Neural cell (in vitro differentiated cells): ENCODE results near the gene FABP6. TPM values are rescaled to one million over a fixed set of nuclear protein-coding genes. Genes with fewer than 3 reads are reported as not detected.

Source experiments
- H2AFZ ChIP-seq: fragments of 200-600, 300-800 bp; sonication (generic), shearing (Covaris generic); 2 replicates; pipeline ENCODE4 v1.6.0; 2014; ENCODE audit warnings: low read depth, mild to moderate bottlenecking, antibody characterized with exemption, low read length, moderate library complexity
- H3F3A ChIP-seq: fragments of 200-600 bp; shearing (Covaris generic); 2 replicates; pipeline ENCODE4 v1.6.1; 2016; ENCODE audit warnings: mild to moderate bottlenecking, moderate library complexity, mixed read lengths, antibody characterized with exemption, low read length; ENCODE audit not compliant: insufficient read depth, poor library complexity, severe bottlenecking
- H3K27ac ChIP-seq: fragments of 200-600, 300-800 bp; sonication (generic), shearing (Covaris generic); 2 replicates; pipeline ENCODE4 v1.5.1; 2014; ENCODE audit warnings: mild to moderate bottlenecking, low read length, moderate library complexity
- H3K27me3 ChIP-seq: fragments of 300-800, 200-600 bp; sonication (generic), shearing (Covaris generic); 2 replicates; pipeline ENCODE4 v1.6.0; 2014; ENCODE audit warnings: mild to moderate bottlenecking, low read depth, low read length, moderate library complexity; ENCODE audit not compliant: insufficient read depth
- H3K36me3 ChIP-seq: fragments of 300-800, 200-600 bp; sonication (generic), shearing (Covaris generic); 2 replicates; pipeline ENCODE4 v1.5.1; 2014; ENCODE audit warnings: mild to moderate bottlenecking, antibody characterized with exemption, low read length, moderate library complexity; ENCODE audit not compliant: insufficient read depth
- H3K4me2 ChIP-seq: fragments of 300-800, 200-600 bp; sonication (generic), shearing (Covaris generic); 2 replicates; pipeline ENCODE4 v1.6.0; 2014; ENCODE audit warnings: mild to moderate bottlenecking, low read length
- H3K4me3 ChIP-seq: fragments of 300-800, 200-600 bp; sonication (generic), shearing (Covaris generic); 2 replicates; pipeline ENCODE4 v1.5.1; 2014; ENCODE audit warnings: mild to moderate bottlenecking, low read length, moderate library complexity
- H3K79me2 ChIP-seq: fragments of 200-600 bp; shearing (Covaris generic); replicated peaks from 2 replicates; pipeline ENCODE4 v1.6.0; 2014; ENCODE audit warnings: mild to moderate bottlenecking, low read length, moderate library complexity; ENCODE audit not compliant: insufficient read depth
- H3K9ac ChIP-seq: fragments of 300-800, 200-600 bp; sonication (generic), shearing (Covaris generic); 2 replicates; pipeline ENCODE4 v1.6.1; 2016; ENCODE audit warnings: mild to moderate bottlenecking, low read length, mixed read lengths
- H3K9me2 ChIP-seq: fragments of 200-600 bp; shearing (Covaris generic); 2 replicates; pipeline ENCODE4 v1.6.1; 2016; ENCODE audit warnings: mild to moderate bottlenecking, low read length, mixed read lengths; ENCODE audit not compliant: insufficient read depth
- H3K9me3 ChIP-seq: fragments of 200-600, 300-800 bp; sonication (generic), shearing (Covaris generic); 2 replicates; pipeline ENCODE4 v1.6.1; 2016; ENCODE audit warnings: mild to moderate bottlenecking, mixed run types, low read length, moderate library complexity, mixed read lengths
- H4K20me1 ChIP-seq: fragments of 200-600 bp; shearing (Covaris generic); 2 replicates; pipeline ENCODE4 v1.6.1; 2016; ENCODE audit warnings: mild to moderate bottlenecking, mixed run types; ENCODE audit not compliant: insufficient read depth
- EP300 ChIP-seq: fragments of 450-650 bp; conservative IDR thresholded peaks from 2 replicates; pipeline ENCODE4 v1.6.1; 2014; ENCODE audit warnings: antibody characterized with exemption, mild to moderate bottlenecking, moderate library complexity; ENCODE audit not compliant: poor library complexity, severe bottlenecking
- EZH2 ChIP-seq: fragments of 200-600, 300-800 bp; shearing (Covaris generic), sonication (generic); IDR thresholded peaks from 2 replicates; pipeline ENCODE4 v1.6.1; 2014; ENCODE audit warnings: antibody characterized with exemption, low read length, borderline replicate concordance, mild to moderate bottlenecking; ENCODE audit not compliant: insufficient read depth, poor library complexity, severe bottlenecking
- MXI1 ChIP-seq: fragments of 450-650 bp; conservative IDR thresholded peaks from 2 replicates; pipeline ENCODE4 v1.6.1; 2014; ENCODE audit warnings: antibody characterized with exemption, mild to moderate bottlenecking; ENCODE audit not compliant: poor library complexity, severe bottlenecking
- POLR2AphosphoS5 ChIP-seq: IDR thresholded peaks from 2 replicates; pipeline ENCODE4 v1.6.1; 2012
- RAD21 ChIP-seq: fragments of 450-650 bp; conservative IDR thresholded peaks from 2 replicates; pipeline ENCODE4 v1.6.1; 2014; ENCODE audit warnings: antibody characterized with exemption, mild to moderate bottlenecking, moderate library complexity
- SMC3 ChIP-seq: fragments of 450-650 bp; conservative IDR thresholded peaks from 2 replicates; pipeline ENCODE4 v1.6.1; 2014; ENCODE audit warnings: antibody characterized with exemption, mild to moderate bottlenecking, moderate library complexity; ENCODE audit not compliant: poor library complexity
- TAF1 ChIP-seq: IDR thresholded peaks from 2 replicates; pipeline ENCODE4 v1.6.1; 2012; ENCODE audit warnings: low read depth
- polyA plus RNA-seq: library from polyadenylated mRNA; depleted of rRNA; stranded (reverse); fragments of >200 nt; gene quantifications from 2 replicates; pipeline ENCODE4 v1.2.3, GENCODE V29; 2014
- TF ChIP-seq, protein P1 (sequence below): IDR thresholded peaks from 2 replicates; pipeline ENCODE4 v1.6.1; 2012; ENCODE audit warnings: borderline replicate concordance
- TF ChIP-seq, protein P2 (sequence below): fragments of 450-650 bp; IDR thresholded peaks from 2 replicates; pipeline ENCODE4 v1.5.1; 2014; ENCODE audit warnings: antibody characterized with exemption, mild to moderate bottlenecking, moderate library complexity; ENCODE audit not compliant: poor library complexity, severe bottlenecking

The FABP6 gene
- polyA plus RNA-seq, 1 donor from 2014 or later: 3.6 TPM

DNA sequence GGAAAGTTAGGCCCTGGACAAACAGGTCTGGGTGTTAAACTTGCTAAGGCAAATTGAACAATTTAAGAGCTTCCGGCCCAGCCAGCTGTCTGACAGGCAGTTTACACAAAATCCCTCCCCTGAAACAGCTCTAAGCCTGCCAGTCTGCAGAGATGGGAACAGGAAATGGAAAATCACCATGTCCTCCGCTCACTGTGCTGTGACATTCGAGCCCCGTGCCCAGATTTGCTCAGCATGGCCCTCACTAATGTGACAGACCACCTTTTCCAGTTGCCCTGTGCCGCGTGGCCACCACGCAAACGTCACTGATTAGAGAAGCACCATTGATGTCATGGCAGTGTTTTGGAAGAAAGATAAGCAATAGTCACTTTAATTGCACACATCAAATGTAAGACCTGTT, 42.1 kb downstream of the FABP6 start:
- Histone ChIP-seq H4K20me1 (no peaks in the 10 kb centered on the region), H3K9ac (no peak overlapping the region), H3K4me2 (no peak overlapping the region), H3K4me3 (no peak overlapping the region), H2AFZ (no peak overlapping the region), H3K27ac (no peak overlapping the region), H3K9me3 (no peaks in the 10 kb centered on the region), H3F3A (no peaks in the 10 kb centered on the region), H3K79me2 (no peaks in the 10 kb centered on the region), H3K27me3 (no peaks in the 10 kb centered on the region), H3K36me3 (no peaks in the 10 kb centered on the region), H3K9me2 (no peaks in the 10 kb centered on the region)
- TF ChIP-seq EZH2 (no peak), MXI1 (no peak), SMC3 (no peak), RAD21 (no peak), POLR2AphosphoS5 (no peak), TAF1 (no peak), EP300 (no peak)
- TF ChIP-seq, protein P1, sequence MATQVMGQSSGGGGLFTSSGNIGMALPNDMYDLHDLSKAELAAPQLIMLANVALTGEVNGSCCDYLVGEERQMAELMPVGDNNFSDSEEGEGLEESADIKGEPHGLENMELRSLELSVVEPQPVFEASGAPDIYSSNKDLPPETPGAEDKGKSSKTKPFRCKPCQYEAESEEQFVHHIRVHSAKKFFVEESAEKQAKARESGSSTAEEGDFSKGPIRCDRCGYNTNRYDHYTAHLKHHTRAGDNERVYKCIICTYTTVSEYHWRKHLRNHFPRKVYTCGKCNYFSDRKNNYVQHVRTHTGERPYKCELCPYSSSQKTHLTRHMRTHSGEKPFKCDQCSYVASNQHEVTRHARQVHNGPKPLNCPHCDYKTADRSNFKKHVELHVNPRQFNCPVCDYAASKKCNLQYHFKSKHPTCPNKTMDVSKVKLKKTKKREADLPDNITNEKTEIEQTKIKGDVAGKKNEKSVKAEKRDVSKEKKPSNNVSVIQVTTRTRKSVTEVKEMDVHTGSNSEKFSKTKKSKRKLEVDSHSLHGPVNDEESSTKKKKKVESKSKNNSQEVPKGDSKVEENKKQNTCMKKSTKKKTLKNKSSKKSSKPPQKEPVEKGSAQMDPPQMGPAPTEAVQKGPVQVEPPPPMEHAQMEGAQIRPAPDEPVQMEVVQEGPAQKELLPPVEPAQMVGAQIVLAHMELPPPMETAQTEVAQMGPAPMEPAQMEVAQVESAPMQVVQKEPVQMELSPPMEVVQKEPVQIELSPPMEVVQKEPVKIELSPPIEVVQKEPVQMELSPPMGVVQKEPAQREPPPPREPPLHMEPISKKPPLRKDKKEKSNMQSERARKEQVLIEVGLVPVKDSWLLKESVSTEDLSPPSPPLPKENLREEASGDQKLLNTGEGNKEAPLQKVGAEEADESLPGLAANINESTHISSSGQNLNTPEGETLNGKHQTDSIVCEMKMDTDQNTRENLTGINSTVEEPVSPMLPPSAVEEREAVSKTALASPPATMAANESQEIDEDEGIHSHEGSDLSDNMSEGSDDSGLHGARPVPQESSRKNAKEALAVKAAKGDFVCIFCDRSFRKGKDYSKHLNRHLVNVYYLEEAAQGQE: no peak
- TF ChIP-seq, protein P2, sequence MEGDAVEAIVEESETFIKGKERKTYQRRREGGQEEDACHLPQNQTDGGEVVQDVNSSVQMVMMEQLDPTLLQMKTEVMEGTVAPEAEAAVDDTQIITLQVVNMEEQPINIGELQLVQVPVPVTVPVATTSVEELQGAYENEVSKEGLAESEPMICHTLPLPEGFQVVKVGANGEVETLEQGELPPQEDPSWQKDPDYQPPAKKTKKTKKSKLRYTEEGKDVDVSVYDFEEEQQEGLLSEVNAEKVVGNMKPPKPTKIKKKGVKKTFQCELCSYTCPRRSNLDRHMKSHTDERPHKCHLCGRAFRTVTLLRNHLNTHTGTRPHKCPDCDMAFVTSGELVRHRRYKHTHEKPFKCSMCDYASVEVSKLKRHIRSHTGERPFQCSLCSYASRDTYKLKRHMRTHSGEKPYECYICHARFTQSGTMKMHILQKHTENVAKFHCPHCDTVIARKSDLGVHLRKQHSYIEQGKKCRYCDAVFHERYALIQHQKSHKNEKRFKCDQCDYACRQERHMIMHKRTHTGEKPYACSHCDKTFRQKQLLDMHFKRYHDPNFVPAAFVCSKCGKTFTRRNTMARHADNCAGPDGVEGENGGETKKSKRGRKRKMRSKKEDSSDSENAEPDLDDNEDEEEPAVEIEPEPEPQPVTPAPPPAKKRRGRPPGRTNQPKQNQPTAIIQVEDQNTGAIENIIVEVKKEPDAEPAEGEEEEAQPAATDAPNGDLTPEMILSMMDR: no peak

DNA sequence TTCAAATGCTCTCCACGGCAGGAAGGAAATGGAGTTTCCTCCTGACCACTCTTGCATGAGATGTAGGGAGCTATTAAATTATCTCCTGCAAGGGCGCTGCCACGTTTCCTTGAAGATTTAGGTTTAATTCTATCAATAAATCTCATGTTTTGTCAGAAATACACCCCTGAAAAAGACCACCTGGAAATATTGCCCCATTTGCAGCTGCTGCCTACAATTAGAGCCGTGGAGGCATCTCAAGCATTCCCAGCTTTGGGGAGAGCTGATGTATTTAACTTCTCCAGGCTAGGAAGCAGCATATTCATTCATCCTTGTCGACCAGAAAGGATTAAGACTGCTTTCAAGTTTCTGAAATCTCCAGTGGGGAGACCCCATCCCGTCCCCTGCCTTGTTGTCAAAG, 42.5 kb downstream of the FABP6 start:
- no peaks in the 10 kb centered on the region for H3K79me2 ChIP-seq
- no peak overlapping the region for H3K4me3 ChIP-seq
- no peak overlapping the region for H2AFZ ChIP-seq
- H3K9me3 ChIP-seq: no peaks in the 10 kb centered on the region
- no peak overlapping the region for H3K27ac ChIP-seq
- H3K9ac ChIP-seq: no peak overlapping the region
- H3K27me3 ChIP-seq: no peaks in the 10 kb centered on the region
- H4K20me1 ChIP-seq: no peaks in the 10 kb centered on the region
- no peaks in the 10 kb centered on the region for H3K36me3 ChIP-seq
- TF ChIP-seq TAF1: no peak
- H3K9me2 ChIP-seq: no peaks in the 10 kb centered on the region
- no peak overlapping the region for H3K4me2 ChIP-seq
- H3F3A ChIP-seq: no peaks in the 10 kb centered on the region

DNA sequence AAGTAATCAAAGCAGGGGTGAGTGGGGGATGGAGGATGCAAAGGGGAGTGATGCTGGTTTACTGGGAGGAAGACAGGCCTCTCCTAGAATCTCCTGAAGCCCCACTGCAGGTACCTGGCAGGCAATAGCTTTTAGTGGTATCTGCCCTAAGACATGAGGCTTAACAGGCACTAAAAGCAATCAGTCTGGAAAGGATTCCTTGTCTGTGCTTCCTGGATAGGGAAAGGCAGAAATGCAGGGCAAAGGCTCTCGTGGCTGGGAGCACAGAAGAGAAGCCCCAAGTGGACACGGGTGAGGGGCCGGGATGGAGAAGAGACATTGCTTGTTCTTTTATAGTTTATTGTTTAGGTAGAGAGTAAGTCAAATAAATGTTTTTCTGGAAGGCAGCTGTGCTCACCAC, 43.0 kb downstream of the FABP6 start:
- Histone ChIP-seq H3K4me2 (no peak overlapping the region), H3F3A (no peaks in the 10 kb centered on the region), H4K20me1 (no peaks in the 10 kb centered on the region), H3K79me2 (no peaks in the 10 kb centered on the region), H2AFZ (no peak overlapping the region), H3K4me3 (no peak overlapping the region), H3K27me3 (no peaks in the 10 kb centered on the region), H3K27ac (no peak overlapping the region), H3K9ac (no peak overlapping the region), H3K9me3 (no peaks in the 10 kb centered on the region), H3K9me2 (no peaks in the 10 kb centered on the region), H3K36me3 (no peaks in the 10 kb centered on the region)
- TF ChIP-seq MXI1 (no peak), TAF1 (no peak), RAD21 (no peak), EZH2 (no peak), POLR2AphosphoS5 (no peak), EP300 (no peak), SMC3 (no peak)
- TF ChIP-seq, protein P1: no peak
- TF ChIP-seq, protein P2: no peak
